RWPE2 (cell line): ENCODE results near the gene MOV10.
A peak's percentile ranks its signal among the peaks of the same experiment; 100 is the strongest.

Source experiments
- ATAC-seq: fragments of 200-7000 bp; cut with Tn5 transposase; 3 replicates; pipeline ENCODE4 v1.9.1; 2021; ENCODE audit warnings: low read depth
- DNase-seq: peaks from one replicate; pipeline ENCODE4 v3.0.0-alpha.2; 2020; ENCODE audit warnings: low spot score
- H3K27ac ChIP-seq: fragments of 450-650 bp; 2 replicates; pipeline ENCODE4 v1.5.1; 2017; ENCODE audit warnings: mild to moderate bottlenecking; ENCODE audit not compliant: poor library complexity, severe bottlenecking
- H3K27me3 ChIP-seq: fragments of 250-450 bp; sonication (Bioruptor Pico); 2 replicates; pipeline ENCODE4 v1.5.1; 2021; ENCODE audit warnings: mild to moderate bottlenecking, moderate library complexity; ENCODE audit not compliant: insufficient read depth, poor library complexity, severe bottlenecking
- H3K36me3 ChIP-seq: fragments of 250-450 bp; sonication (Bioruptor Pico); 2 replicates; pipeline ENCODE4 v1.5.1; 2020; ENCODE audit warnings: low read depth, mild to moderate bottlenecking, moderate library complexity
- H3K4me1 ChIP-seq: fragments of 250-450 bp; sonication (Bioruptor Pico); 2 replicates; pipeline ENCODE4 v1.5.1; 2021; ENCODE audit warnings: mild to moderate bottlenecking, moderate library complexity; ENCODE audit not compliant: insufficient read depth, poor library complexity, severe bottlenecking
- H3K4me3 ChIP-seq: fragments of 250-450 bp; sonication (Bioruptor Pico); 2 replicates; pipeline ENCODE4 v1.5.1; 2021; ENCODE audit warnings: mild to moderate bottlenecking, moderate library complexity; ENCODE audit not compliant: severe bottlenecking
- H3K9me3 ChIP-seq: fragments of 250-450 bp; sonication (Bioruptor Pico); 2 replicates; pipeline ENCODE4 v1.5.1; 2021; ENCODE audit warnings: mild to moderate bottlenecking, moderate library complexity; ENCODE audit not compliant: severe bottlenecking
- CTCF ChIP-seq: fragments of 450-650 bp; IDR thresholded peaks from one replicate; pipeline ENCODE4 v1.5.1; 2017; ENCODE audit warnings: mild to moderate bottlenecking, moderate library complexity; ENCODE audit not compliant: poor library complexity, severe bottlenecking

The MOV10 gene

GRCh38 chr1:112707221-112708001, 33.0 kb downstream of the MOV10 start:
- DNase-seq (peak; percentile 87), ATAC-seq (peak; percentile 58)
- peaks cover 11% of the 10 kb centered on the region for H3K4me1 ChIP-seq
- peak overlapping the region; percentile 92 for H3K4me3 ChIP-seq
- H3K27ac ChIP-seq = peak overlapping the region; percentile 92
- no peaks in the 10 kb centered on the region for H3K9me3 ChIP-seq
- peaks cover 18% of the 10 kb centered on the region for H3K36me3 ChIP-seq
- TF ChIP-seq CTCF = peak; percentile 98
- H3K27me3 ChIP-seq = no peaks in the 10 kb centered on the region

- Histone ChIP-seq H3K9me3 (no peaks in the 10 kb centered on the region), H3K4me1 (peaks cover 11% of the 10 kb centered on the region), H3K27me3 (no peaks in the 10 kb centered on the region), H3K36me3 (peaks cover 12% of the 10 kb centered on the region), H3K27ac (peak overlapping the region; percentile 92), H3K4me3 (peak overlapping the region; percentile 92)
- no peak for TF ChIP-seq CTCF
- no peak for ATAC-seq
- DNase-seq = no peak
Measured at GRCh38 chr1:112708002-112708448, 33.6 kb downstream of the MOV10 start.

GRCh38 chr1:112708489-112708888, 34.0 kb downstream of the MOV10 start:
- TF ChIP-seq CTCF = no peak
- no peak for DNase-seq
- Histone ChIP-seq H3K4me1 (peaks cover 11% of the 10 kb centered on the region), H3K27ac (no peak overlapping the region), H3K27me3 (no peaks in the 10 kb centered on the region), H3K9me3 (no peaks in the 10 kb centered on the region), H3K4me3 (no peak overlapping the region), H3K36me3 (peaks cover 7% of the 10 kb centered on the region)
- no peak for ATAC-seq

- Histone ChIP-seq H3K27me3 (no peaks in the 10 kb centered on the region), H3K4me3 (no peak overlapping the region), H3K36me3 (no peaks in the 10 kb centered on the region), H3K9me3 (no peaks in the 10 kb centered on the region), H3K27ac (no peak overlapping the region), H3K4me1 (no peaks in the 10 kb centered on the region)
- DNase-seq = no peak
- no peak for TF ChIP-seq CTCF
- no peak for ATAC-seq
Measured at GRCh38 chr1:112710159-112710558, 35.7 kb downstream of the MOV10 start.

GRCh38 chr1:112710586-112710985, 36.1 kb downstream of the MOV10 start:
- Histone ChIP-seq H3K27ac (no peak overlapping the region), H3K4me1 (no peaks in the 10 kb centered on the region), H3K27me3 (no peaks in the 10 kb centered on the region), H3K4me3 (no peak overlapping the region), H3K9me3 (no peaks in the 10 kb centered on the region), H3K36me3 (no peaks in the 10 kb centered on the region)
- ATAC-seq (no peak), DNase-seq (no peak)
- no peak for TF ChIP-seq CTCF
